Measurements from ENCODE around the gene ST6GALNAC2. TPM values are rescaled to one million over a fixed set of nuclear protein-coding genes. Genes with fewer than 3 reads are reported as not detected.

The ST6GALNAC2 gene
- total RNA-seq, 1 donor from 2014 or later = 1.5 TPM

- DNase-seq (ENCODE audit: low spot score) = no peak
- no peaks in the 10 kb centered on the region for H3K36me3 Mint-ChIP-seq (ENCODE audit: low read depth)
Observed at GRCh38 chr17:76630151-76630550, 44.5 kb upstream of the ST6GALNAC2 start.

DNA sequence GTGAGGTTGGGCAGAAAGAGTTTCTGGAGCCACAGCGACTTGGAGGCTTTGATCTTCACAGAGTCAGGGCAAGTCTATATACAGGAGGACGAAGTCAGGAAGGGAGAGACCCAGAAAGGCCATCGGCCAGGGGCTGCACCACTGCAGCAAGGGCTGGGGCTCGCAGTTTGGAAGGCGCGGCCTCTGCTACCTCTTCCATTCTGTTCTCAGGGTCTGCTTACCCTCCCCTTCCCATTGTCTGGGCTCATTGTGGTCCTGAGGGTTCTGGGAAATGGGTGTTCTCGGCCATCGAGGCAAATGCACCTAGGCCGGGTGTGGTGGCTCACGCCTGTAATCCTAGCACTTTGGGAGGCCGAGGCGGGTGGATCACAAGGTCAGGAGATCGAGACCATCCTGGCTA, 41.9 kb upstream of the ST6GALNAC2 start:
- no peaks in the 10 kb centered on the region for H3K36me3 Mint-ChIP-seq (ENCODE audit: low read depth)
- H3K4me3 Mint-ChIP-seq (ENCODE audit: unreplicated experiment) = no peak overlapping the region
- H3K9me3 Mint-ChIP-seq (ENCODE audit: low read depth) = no peaks in the 10 kb centered on the region

More at GRCh38 chr17:76630151-76630550, 44.5 kb upstream of the ST6GALNAC2 start:
- Mint-ChIP-seq H3K4me3 (ENCODE audit: unreplicated experiment) (no peak overlapping the region), H3K27me3 (ENCODE audit: low read depth) (peaks cover 6% of the 10 kb centered on the region), H3K27ac (ENCODE audit: unreplicated experiment) (no peak overlapping the region), H3K4me1 (ENCODE audit: low read depth) (peaks cover 4% of the 10 kb centered on the region), H3K9me3 (ENCODE audit: low read depth) (no peaks in the 10 kb centered on the region)
- TF ChIP-seq CTCF (IDR thresholded peaks at IDR 0.05) = no peak

GRCh38 chr17:76626442-76626841, 40.8 kb upstream of the ST6GALNAC2 start:
- Mint-ChIP-seq H3K9me3 (ENCODE audit: low read depth) (no peaks in the 10 kb centered on the region), H3K36me3 (ENCODE audit: low read depth) (no peaks in the 10 kb centered on the region), H3K4me1 (ENCODE audit: low read depth) (peaks cover 8% of the 10 kb centered on the region), H3K27me3 (ENCODE audit: low read depth) (peaks cover 6% of the 10 kb centered on the region), H3K4me3 (ENCODE audit: unreplicated experiment) (no peak overlapping the region), H3K27ac (ENCODE audit: unreplicated experiment) (no peak overlapping the region)
- DNase-seq (ENCODE audit: low spot score) = no peak
- TF ChIP-seq CTCF (IDR thresholded peaks at IDR 0.05) = no peak

More for the DNA sequence above, 41.9 kb upstream of the ST6GALNAC2 start:
- TF ChIP-seq CTCF (IDR thresholded peaks at IDR 0.05) = no peak
- Mint-ChIP-seq H3K27me3 (ENCODE audit: low read depth) (peaks cover 6% of the 10 kb centered on the region), H3K27ac (ENCODE audit: unreplicated experiment) (no peak overlapping the region), H3K4me1 (ENCODE audit: low read depth) (peaks cover 8% of the 10 kb centered on the region)
- no peak for DNase-seq (ENCODE audit: low spot score)

DNA sequence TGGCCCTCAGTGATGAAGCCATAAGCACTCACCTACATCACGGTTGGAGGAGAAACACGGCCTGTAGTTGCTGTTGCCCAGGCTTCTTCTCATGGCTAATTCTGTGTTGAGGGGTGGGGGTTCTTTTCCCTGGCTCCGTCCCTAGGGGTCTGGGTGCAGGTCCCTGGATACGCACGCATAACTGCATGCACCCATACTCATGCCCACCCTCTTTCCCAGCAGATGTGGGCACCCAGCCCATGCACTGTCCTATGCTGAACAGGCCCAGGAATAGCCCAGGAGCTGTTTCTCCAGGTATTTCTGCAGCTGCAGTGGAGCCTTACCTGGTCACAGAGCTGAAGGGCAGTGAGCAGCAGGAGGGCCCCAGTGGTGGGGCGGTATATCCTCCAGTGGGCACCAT, 39.8 kb upstream of the ST6GALNAC2 start:
- Mint-ChIP-seq H3K4me3 (ENCODE audit: unreplicated experiment) (no peak overlapping the region), H3K36me3 (ENCODE audit: low read depth) (no peaks in the 10 kb centered on the region), H3K4me1 (ENCODE audit: low read depth) (peaks cover 8% of the 10 kb centered on the region), H3K27me3 (ENCODE audit: low read depth) (peaks cover 6% of the 10 kb centered on the region), H3K27ac (ENCODE audit: unreplicated experiment) (no peak overlapping the region), H3K9me3 (ENCODE audit: low read depth) (no peaks in the 10 kb centered on the region)
- TF ChIP-seq CTCF (IDR thresholded peaks at IDR 0.05) = no peak
- no peak for DNase-seq (ENCODE audit: low spot score)

GRCh38 chr17:76623271-76624146, 37.8 kb upstream of the ST6GALNAC2 start:
- no peak for DNase-seq (ENCODE audit: low spot score)
- Mint-ChIP-seq H3K27me3 (ENCODE audit: low read depth) (peaks cover 7% of the 10 kb centered on the region), H3K9me3 (ENCODE audit: low read depth) (no peaks in the 10 kb centered on the region), H3K4me1 (ENCODE audit: low read depth) (peaks cover 8% of the 10 kb centered on the region), H3K36me3 (ENCODE audit: low read depth) (no peaks in the 10 kb centered on the region), H3K4me3 (ENCODE audit: unreplicated experiment) (no peak overlapping the region), H3K27ac (ENCODE audit: unreplicated experiment) (peak overlapping the region; percentile 29)
- TF ChIP-seq CTCF (IDR thresholded peaks at IDR 0.05) = peak; percentile 95

All from chondrocyte (in vitro differentiated cells).